Right lobe of liver (tissue), 4 donors: ENCODE data around the gene BET1.

Experiments
- POLR2A ChIP-seq: fragments of 450-650 bp; IDR thresholded peaks from one replicate; pipeline ENCODE4 v1.6.1; 2017; ENCODE audit warnings: antibody characterized with exemption, mild to moderate bottlenecking
- TF ChIP-seq, protein P1 (sequence below), 4 donors: fragments of 200-600 bp in 3 of 4; fragments of 450-650 bp in 1 of 4; IDR thresholded peaks; one replicate each; pipeline versions ENCODE4 v1.5.1 to v1.8.0; 2016 to 2022; ENCODE audit warnings: antibody characterized with exemption in 4 of 4, mild to moderate bottlenecking in 2 of 4
- donor health status: DM: no; HTN: no; CAD: no.
- donor health status: DM: no; HTN: no; CAD: no.
- donor health status: DM: no; HTN: yes; CAD: no.

- TF ChIP-seq, protein P1, sequence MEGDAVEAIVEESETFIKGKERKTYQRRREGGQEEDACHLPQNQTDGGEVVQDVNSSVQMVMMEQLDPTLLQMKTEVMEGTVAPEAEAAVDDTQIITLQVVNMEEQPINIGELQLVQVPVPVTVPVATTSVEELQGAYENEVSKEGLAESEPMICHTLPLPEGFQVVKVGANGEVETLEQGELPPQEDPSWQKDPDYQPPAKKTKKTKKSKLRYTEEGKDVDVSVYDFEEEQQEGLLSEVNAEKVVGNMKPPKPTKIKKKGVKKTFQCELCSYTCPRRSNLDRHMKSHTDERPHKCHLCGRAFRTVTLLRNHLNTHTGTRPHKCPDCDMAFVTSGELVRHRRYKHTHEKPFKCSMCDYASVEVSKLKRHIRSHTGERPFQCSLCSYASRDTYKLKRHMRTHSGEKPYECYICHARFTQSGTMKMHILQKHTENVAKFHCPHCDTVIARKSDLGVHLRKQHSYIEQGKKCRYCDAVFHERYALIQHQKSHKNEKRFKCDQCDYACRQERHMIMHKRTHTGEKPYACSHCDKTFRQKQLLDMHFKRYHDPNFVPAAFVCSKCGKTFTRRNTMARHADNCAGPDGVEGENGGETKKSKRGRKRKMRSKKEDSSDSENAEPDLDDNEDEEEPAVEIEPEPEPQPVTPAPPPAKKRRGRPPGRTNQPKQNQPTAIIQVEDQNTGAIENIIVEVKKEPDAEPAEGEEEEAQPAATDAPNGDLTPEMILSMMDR (IDR thresholded peaks at IDR 0.05): no peak
- TF ChIP-seq POLR2A: no peak
Measured at GRCh38 chr7:94012746-94013145, 8.6 kb upstream of the BET1 start.
